ENCODE results near the gene NDUFA8.

Gene NDUFA8

DNA sequence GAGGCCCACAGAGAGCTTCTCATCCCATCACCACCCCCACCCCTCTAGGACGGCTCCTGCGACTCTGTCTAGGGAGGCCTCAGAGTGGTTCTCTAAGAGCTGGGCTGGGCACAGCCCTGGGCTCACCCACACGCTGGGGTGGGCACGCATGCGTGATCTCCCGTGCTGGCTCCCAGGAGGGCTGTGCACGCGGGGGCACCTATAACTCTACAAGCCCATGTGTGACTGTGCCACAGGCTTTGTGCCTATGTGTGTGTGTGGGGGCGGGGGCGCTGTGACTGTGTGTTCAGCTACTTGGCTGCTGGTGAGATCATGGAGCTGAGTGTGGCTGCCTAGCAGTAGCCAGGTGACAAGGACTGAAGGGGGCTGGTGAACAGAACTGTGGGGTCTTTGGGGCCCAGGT lies 32.2 kb downstream of the NDUFA8 start:
- H3K4me3 ChIP-seq (ENCODE audit: low read depth, low read length) = no peak overlapping the region
- TF ChIP-seq, protein P1, sequence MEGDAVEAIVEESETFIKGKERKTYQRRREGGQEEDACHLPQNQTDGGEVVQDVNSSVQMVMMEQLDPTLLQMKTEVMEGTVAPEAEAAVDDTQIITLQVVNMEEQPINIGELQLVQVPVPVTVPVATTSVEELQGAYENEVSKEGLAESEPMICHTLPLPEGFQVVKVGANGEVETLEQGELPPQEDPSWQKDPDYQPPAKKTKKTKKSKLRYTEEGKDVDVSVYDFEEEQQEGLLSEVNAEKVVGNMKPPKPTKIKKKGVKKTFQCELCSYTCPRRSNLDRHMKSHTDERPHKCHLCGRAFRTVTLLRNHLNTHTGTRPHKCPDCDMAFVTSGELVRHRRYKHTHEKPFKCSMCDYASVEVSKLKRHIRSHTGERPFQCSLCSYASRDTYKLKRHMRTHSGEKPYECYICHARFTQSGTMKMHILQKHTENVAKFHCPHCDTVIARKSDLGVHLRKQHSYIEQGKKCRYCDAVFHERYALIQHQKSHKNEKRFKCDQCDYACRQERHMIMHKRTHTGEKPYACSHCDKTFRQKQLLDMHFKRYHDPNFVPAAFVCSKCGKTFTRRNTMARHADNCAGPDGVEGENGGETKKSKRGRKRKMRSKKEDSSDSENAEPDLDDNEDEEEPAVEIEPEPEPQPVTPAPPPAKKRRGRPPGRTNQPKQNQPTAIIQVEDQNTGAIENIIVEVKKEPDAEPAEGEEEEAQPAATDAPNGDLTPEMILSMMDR (IDR thresholded peaks at IDR 0.05; ENCODE audit: low read depth, low read length, missing control alignments) = no peak
- no peak for DNase-seq (ENCODE audit: low read depth)

DNA sequence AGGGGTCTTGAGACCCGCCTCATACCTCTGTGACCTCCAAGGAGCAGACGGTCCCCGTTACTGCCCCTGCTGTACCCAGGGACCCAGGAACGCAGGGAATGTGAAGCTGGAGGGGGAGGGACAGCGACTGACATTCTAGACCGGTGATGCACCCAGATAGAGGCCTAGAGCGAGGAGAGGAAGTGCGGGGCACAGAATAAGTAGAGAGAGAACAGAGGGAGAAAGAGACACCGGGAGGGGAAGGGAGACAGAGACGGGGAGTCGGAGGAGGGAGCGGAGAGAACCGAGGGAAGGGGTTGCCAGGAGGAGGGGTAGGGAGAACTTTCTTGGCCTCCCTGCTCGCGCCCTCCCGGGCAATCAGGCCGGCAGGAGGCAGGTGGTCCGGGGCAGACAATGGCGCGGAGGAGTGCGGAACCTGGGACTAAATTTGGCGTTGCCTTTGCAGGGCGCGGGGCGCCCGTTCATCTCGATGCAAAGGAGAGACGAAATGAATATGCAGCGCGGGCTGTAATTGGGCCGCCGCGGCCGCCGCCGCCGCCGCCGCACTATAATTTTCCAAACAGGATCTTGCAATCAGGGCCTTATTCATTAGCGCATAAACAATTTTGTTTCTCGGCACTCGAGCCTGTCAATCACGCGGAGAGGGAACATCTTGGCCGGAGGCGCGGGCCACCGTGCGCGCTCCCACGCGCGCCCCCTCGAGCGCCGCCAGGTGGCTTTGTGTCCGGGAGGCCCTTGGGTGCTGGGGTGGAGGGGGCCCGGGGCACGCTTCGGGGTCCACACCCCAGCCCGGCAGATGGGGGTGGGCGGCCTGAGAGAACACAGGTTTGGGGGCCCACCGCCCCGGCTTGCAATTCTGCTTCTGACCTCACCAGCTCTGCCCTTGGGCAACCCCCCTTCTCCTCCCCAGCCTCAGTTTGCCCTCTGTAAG lies 33.0 kb downstream of the NDUFA8 start:
- no peak overlapping the region for H3K4me3 ChIP-seq (ENCODE audit: low read depth, low read length)

DNA sequence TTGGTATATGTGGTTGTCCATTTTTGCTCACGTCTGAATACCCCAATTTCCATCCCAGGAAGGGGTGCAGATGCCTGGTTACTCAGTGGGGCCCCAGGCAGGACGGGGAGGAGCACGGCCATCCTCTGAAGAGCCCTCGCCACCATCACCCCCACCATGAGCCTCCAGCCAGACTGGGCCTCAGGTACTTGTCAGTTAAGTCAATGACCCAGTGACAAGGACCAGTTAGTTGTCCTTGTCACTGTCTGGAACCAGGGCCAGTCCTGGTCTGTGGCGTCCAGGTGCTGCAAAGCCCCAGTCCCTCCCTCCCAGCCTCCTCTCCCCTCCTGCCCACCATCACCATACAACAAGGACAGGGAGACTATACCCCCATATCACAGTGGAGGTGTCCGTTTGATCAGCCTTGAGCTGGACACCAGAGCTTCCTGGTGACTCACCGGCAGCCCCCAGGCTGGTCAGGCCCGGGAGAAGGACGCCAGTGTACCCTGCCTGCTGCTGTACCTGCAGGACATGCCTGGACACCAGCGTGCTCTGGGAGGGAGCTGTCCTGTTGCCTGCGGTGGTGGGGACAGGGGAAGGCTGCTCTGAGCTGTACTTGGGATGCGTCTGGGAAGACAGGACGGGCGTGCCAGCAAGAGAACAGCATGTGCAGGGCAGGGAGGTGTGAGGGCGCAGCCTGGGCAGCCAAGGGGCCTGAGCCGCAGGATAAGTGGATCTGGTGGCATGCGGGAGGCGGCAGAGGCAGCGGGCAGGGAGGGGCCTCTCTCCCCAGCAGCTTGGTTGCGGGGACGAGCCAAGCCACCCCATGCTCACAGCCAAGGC lies 33.9 kb downstream of the NDUFA8 start:
- DNase-seq (ENCODE audit: low read depth) = no peak
- TF ChIP-seq, protein P1 (IDR thresholded peaks at IDR 0.05; ENCODE audit: low read depth, low read length, missing control alignments) = no peak
- H3K4me3 ChIP-seq (ENCODE audit: low read depth, low read length) = no peak overlapping the region

More for the DNA sequence above, 33.0 kb downstream of the NDUFA8 start:
- no peak for DNase-seq (ENCODE audit: low read depth)
- TF ChIP-seq, protein P1 (IDR thresholded peaks at IDR 0.05; ENCODE audit: low read depth, low read length, missing control alignments) = no peak

DNA sequence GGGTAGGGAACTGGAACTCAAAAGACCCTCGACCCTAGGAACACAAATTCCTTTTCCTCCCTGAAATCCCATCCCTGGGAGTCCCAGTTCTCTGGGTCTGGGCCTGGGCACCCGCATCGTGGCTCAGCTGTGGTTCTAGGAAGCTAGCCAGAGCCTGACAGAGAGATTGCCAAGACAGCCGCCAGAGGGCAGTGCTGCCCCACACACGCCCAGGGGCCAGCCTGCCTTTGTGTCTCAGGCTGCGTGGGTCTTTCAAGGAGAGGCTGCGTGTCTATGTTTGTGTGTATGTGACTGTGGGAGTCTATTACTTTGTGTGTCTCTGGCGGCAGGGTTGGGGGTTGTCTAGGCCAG lies 34.4 kb downstream of the NDUFA8 start:
- TF ChIP-seq, protein P1 (IDR thresholded peaks at IDR 0.05; ENCODE audit: low read depth, low read length, missing control alignments) = peak; percentile 92
- peak; percentile 15 for DNase-seq (ENCODE audit: low read depth)
- no peak overlapping the region for H3K4me3 ChIP-seq (ENCODE audit: low read depth, low read length)

DNA sequence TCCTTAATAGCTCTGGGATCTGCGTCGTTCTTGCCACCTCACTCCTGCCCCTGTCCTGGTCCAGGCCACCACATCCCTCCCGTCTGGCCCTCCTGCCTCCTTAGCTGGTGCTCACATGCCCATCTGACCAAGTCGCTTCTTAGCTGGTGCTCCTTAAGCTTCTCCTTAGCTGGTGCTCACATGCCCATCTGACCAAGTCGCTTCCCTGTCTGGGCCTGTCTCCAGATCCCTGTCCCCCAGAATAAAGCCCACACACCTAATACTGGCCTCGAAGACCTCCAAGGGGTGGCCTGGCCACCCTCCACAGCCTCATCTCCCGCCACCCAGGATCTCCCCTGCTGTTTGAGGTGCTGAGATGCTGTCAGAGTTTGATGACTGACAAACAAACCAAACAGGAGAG lies 35.1 kb downstream of the NDUFA8 start:
- TF ChIP-seq, protein P1 (IDR thresholded peaks at IDR 0.05; ENCODE audit: low read depth, low read length, missing control alignments) = no peak
- no peak overlapping the region for H3K4me3 ChIP-seq (ENCODE audit: low read depth, low read length)
- DNase-seq (ENCODE audit: low read depth) = no peak

DNA sequence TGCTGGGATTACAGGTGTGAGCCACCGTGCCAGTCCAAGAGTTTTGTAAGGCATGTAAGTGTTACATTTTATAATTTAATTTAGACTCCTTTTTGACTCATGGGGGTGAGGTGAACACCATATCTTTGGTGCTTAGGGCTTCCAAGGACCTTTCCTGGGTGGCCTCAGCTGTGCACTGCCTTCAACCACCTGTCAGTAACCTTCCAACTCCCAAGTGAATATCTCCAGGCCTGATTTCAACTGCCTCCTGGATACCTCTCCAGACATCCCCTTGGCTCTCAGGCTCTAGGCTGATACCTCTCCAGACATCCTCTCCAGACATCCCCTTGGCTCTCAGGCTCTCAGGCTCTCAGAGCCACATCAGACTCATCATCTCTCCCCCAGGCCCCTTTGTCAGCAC lies 35.5 kb downstream of the NDUFA8 start:
- H3K4me3 ChIP-seq (ENCODE audit: low read depth, low read length) = no peak overlapping the region
- TF ChIP-seq, protein P1 (IDR thresholded peaks at IDR 0.05; ENCODE audit: low read depth, low read length, missing control alignments) = no peak
- no peak for DNase-seq (ENCODE audit: low read depth)
